ENCODE results near the gene GTPBP1.
A peak's percentile ranks its signal among the peaks of the same experiment; 100 is the strongest.

Gene GTPBP1

DNA sequence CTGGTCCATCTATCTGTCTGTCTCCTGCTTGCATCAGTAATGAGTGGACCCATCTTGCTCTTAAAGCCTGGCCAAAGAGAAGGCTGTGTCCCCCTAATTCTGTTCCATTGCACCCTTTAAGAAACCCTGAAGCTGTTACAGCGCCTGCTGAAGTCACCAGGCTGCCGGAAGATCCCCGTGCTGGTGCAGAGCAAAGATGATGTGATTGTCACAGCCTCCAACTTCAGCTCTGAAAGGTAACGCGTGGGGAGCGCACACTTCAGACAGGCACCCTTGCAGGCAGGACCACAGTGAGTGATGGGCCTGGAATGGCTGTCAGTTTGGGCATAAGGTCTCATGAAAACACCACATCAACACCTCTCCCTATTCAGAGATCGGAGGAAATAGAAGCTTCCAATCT lies 18.4 kb downstream of the GTPBP1 start:
- Histone ChIP-seq H3K27me3 (ENCODE audit: insufficient read depth, low read depth, severe bottlenecking) (no peaks in the 10 kb centered on the region), H3K36me3 (peaks cover 91% of the 10 kb centered on the region), H3K9me3 (ENCODE audit: severe bottlenecking) (no peaks in the 10 kb centered on the region), H3K4me3 (ENCODE audit: low read depth, low read length) (no peak overlapping the region), H3K27ac (no peak overlapping the region)
- DNase-seq: no peak
- no peak for TF ChIP-seq CTCF (IDR thresholded peaks at IDR 0.05; ENCODE audit: low read depth, low read length)

GRCh38 chr22:38724926-38725571 lies 19.3 kb downstream of the GTPBP1 start:
- H3K27ac ChIP-seq: no peak overlapping the region
- no peak for DNase-seq
- H3K4me3 ChIP-seq (ENCODE audit: low read depth, low read length): no peak overlapping the region
- peak; percentile 58 for TF ChIP-seq CTCF (IDR thresholded peaks at IDR 0.05; ENCODE audit: low read depth, low read length)
- no peaks in the 10 kb centered on the region for H3K9me3 ChIP-seq (ENCODE audit: severe bottlenecking)
- H3K36me3 ChIP-seq: peaks cover 98% of the 10 kb centered on the region
- no peaks in the 10 kb centered on the region for H3K27me3 ChIP-seq (ENCODE audit: insufficient read depth, low read depth, severe bottlenecking)

GRCh38 chr22:38725900-38726655 lies 20.3 kb downstream of the GTPBP1 start:
- Histone ChIP-seq H3K9me3 (ENCODE audit: severe bottlenecking) (no peaks in the 10 kb centered on the region), H3K4me3 (ENCODE audit: low read depth, low read length) (no peak overlapping the region), H3K27me3 (ENCODE audit: insufficient read depth, low read depth, severe bottlenecking) (no peaks in the 10 kb centered on the region), H3K36me3 (peaks cover 100% of the 10 kb centered on the region), H3K27ac (no peak overlapping the region)
- no peak for TF ChIP-seq CTCF (IDR thresholded peaks at IDR 0.05; ENCODE audit: low read depth, low read length)
- no peak for DNase-seq

- no peaks in the 10 kb centered on the region for H3K9me3 ChIP-seq (ENCODE audit: severe bottlenecking)
- peaks cover 100% of the 10 kb centered on the region for H3K36me3 ChIP-seq
- no peak overlapping the region for H3K4me3 ChIP-seq (ENCODE audit: low read depth, low read length)
- H3K27ac ChIP-seq: no peak overlapping the region
- TF ChIP-seq CTCF (IDR thresholded peaks at IDR 0.05; ENCODE audit: low read depth, low read length): no peak
- no peaks in the 10 kb centered on the region for H3K27me3 ChIP-seq (ENCODE audit: insufficient read depth, low read depth, severe bottlenecking)
- no peak for DNase-seq
These were observed 21.4 kb downstream of the GTPBP1 start for GRCh38 chr22:38727123-38727522.

DNA sequence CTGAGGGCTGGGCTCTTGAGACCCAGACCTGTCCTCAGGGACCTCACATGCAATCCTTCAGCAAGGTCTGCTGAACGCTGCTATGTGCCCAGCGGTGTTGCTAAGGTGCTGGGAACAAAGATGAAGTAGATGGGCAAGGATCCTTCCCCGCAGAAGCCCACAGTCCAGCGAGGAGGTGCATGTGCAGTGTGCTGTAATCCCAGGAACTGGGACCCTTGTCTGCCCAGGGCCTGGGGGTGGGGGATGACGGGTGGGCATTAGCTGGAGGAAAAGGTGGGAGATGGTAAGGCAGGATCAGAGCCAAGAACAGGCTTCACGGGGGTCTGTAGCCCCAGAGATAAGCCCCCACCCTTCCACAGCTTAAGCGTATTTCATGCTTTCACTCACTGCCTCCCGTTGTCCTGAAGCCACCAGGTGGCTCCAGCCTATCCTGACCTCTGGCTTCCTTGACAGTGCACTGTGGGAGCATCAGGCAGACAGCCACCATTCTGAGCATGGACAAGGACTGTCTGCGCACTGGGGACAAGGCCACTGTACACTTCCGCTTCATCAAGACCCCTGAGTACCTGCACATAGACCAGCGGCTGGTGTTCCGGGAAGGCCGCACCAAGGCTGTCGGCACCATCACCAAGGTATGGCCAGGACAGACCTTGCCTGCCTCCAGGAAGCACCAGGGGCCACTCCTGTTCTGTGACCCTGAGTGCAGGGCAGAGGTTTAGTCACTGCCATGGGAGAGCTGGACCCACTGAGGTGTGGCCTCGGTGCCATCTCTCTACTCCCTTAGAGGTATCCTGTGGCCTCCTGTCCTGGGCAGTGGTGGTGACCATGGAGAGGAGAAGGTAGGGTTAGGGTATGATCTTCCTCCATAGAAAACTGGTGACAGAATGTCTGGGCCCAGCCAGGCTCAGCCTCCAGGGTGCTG lies 22.0 kb downstream of the GTPBP1 start:
- TF ChIP-seq CTCF (IDR thresholded peaks at IDR 0.05; ENCODE audit: low read depth, low read length): no peak
- Histone ChIP-seq H3K27me3 (ENCODE audit: insufficient read depth, low read depth, severe bottlenecking) (no peaks in the 10 kb centered on the region), H3K4me3 (ENCODE audit: low read depth, low read length) (no peak overlapping the region), H3K36me3 (peaks cover 100% of the 10 kb centered on the region), H3K9me3 (ENCODE audit: severe bottlenecking) (no peaks in the 10 kb centered on the region), H3K27ac (no peak overlapping the region)
- DNase-seq: no peak

Measured in WERI-Rb-1 (cell line).